ENCODE results near the gene TMEM164. TPM values are rescaled to one million over a fixed set of nuclear protein-coding genes. Genes with fewer than 3 reads are reported as not detected.

TMEM164 gene
- total and polyA plus RNA-seq, 2 of the 4 experiments (the other 2 are of a cell fraction): 6.3 to 7.1 TPM

DNA sequence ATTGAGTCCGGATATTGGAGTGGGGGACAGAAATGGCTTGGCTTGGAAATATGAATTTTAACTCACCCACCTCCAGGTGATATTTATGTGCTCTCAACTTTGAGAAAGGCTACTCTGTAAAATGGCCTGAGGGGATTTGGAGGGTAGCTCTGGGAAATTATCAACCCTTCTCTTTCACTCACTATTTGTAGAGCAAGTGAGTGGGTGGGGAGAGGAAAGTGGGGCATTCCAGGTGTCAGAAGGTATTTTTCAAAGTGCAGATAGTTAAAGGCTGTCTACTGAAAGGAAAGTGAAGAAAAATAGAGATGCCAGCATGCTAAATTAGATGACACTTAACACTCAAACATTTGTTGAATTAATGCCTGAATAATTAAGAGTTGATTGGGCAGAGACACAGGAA, 44.1 kb downstream of the TMEM164 start:
- peaks cover 2% of the 10 kb centered on the region for H3K27me3 ChIP-seq (ENCODE audit: control insufficient read depth, insufficient read depth, low read length)
- no peaks in the 10 kb centered on the region; the same call in 1 of the 2 replicates for H3K4me1 ChIP-seq (ENCODE audit: control insufficient read depth, insufficient read depth, low read length)
- H3K4me3 ChIP-seq (ENCODE audit: insufficient read depth, low read depth, low read length): no peak overlapping the region
- no peak overlapping the region for H3K18ac ChIP-seq (ENCODE audit: low read depth, low read length)
- CTCF ChIA-PET: interaction anchor here (0.8 kb wide), 1 partner anchor 15 kb away, joined by 3 read pairs; no protein-coding TSS in a partner anchor
- H2BK20ac ChIP-seq (ENCODE audit: low read depth, low read length): no peak overlapping the region
- no peaks in the 10 kb centered on the region for H3K9me1 ChIP-seq (ENCODE audit: insufficient read depth, low read length)
- H4K20me1 ChIP-seq (ENCODE audit: insufficient read depth, low read length): no peaks in the 10 kb centered on the region
- no peak for DNase-seq
- BruUV-seq (replicated peaks): no TSS peak
- no peak overlapping the region for H2BK5ac ChIP-seq (ENCODE audit: low read depth, low read length, poor library complexity, severe bottlenecking)
- H3K14ac ChIP-seq (replicated peaks; ENCODE audit: low read depth, low read length): no peak overlapping the region
- H3K56ac ChIP-seq (ENCODE audit: extremely low read depth, insufficient read depth, low read length): no peak overlapping the region
- no peak overlapping the region for H2AFZ ChIP-seq (replicated peaks; ENCODE audit: low read length, poor library complexity)
- no peak overlapping the region for H4K91ac ChIP-seq (ENCODE audit: insufficient read depth, low read depth, low read length)
- H3K79me1 ChIP-seq (ENCODE audit: low read depth in 1 of 2, low read length in 2 of 2): no peaks in the 10 kb centered on the region
- H3K9me3 ChIP-seq (ENCODE audit: control insufficient read depth, insufficient read depth, low read length): no peaks in the 10 kb centered on the region
- POLR2A ChIA-PET (ENCODE audit: unreplicated experiment): no interaction called here
- intact Hi-C loops (cut with micrococcal nuclease) (no loop called here), dilution Hi-C loops (cut with HindIII; ENCODE audit: low sequenced_read_pairs, unreplicated experiment) (no loop called here), in situ Hi-C loops (cut with MboI; ENCODE audit: low sequenced_read_pairs) (no loop called here)
- TF ChIP-seq POLR2A (IDR thresholded peaks at IDR 0.05; ENCODE audit: low read depth, low read length) (no peak), CEBPB (IDR thresholded peaks at IDR 0.05; ENCODE audit: low read depth, low read length) (no peak), MXI1 (IDR thresholded peaks at IDR 0.05; ENCODE audit: borderline replicate concordance, low read depth, low read length) (no peak), RFX5 (IDR thresholded peaks at IDR 0.05; ENCODE audit: low read depth, low read length) (no peak), MAFK (IDR thresholded peaks at IDR 0.05; ENCODE audit: low read depth, low read length) (no peak), SMC3 (IDR thresholded peaks at IDR 0.05; ENCODE audit: low read depth, low read length) (no peak), NFE2L2 (IDR thresholded peaks at IDR 0.05; ENCODE audit: low read depth, low read length) (no peak), CHD1 (IDR thresholded peaks at IDR 0.05; ENCODE audit: low read depth, low read length) (no peak), RCOR1 (IDR thresholded peaks at IDR 0.05; ENCODE audit: insufficient replicate concordance, low read length) (no peak), FOS (IDR thresholded peaks at IDR 0.05; ENCODE audit: low read depth, low read length) (no peak), MAZ (IDR thresholded peaks at IDR 0.05; ENCODE audit: borderline replicate concordance, low read depth, low read length) (no peak), RAD21 (IDR thresholded peaks at IDR 0.05; ENCODE audit: low read length) (no peak)
- TF ChIP-seq, protein P1, sequence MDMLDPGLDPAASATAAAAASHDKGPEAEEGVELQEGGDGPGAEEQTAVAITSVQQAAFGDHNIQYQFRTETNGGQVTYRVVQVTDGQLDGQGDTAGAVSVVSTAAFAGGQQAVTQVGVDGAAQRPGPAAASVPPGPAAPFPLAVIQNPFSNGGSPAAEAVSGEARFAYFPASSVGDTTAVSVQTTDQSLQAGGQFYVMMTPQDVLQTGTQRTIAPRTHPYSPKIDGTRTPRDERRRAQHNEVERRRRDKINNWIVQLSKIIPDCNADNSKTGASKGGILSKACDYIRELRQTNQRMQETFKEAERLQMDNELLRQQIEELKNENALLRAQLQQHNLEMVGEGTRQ (IDR thresholded peaks at IDR 0.05; ENCODE audit: low read depth, low read length): no peak
- TF ChIP-seq, protein P2, sequence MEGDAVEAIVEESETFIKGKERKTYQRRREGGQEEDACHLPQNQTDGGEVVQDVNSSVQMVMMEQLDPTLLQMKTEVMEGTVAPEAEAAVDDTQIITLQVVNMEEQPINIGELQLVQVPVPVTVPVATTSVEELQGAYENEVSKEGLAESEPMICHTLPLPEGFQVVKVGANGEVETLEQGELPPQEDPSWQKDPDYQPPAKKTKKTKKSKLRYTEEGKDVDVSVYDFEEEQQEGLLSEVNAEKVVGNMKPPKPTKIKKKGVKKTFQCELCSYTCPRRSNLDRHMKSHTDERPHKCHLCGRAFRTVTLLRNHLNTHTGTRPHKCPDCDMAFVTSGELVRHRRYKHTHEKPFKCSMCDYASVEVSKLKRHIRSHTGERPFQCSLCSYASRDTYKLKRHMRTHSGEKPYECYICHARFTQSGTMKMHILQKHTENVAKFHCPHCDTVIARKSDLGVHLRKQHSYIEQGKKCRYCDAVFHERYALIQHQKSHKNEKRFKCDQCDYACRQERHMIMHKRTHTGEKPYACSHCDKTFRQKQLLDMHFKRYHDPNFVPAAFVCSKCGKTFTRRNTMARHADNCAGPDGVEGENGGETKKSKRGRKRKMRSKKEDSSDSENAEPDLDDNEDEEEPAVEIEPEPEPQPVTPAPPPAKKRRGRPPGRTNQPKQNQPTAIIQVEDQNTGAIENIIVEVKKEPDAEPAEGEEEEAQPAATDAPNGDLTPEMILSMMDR (conservative IDR thresholded peaks at IDR 0.05; ENCODE audit: low read depth, low read length): no peak
- no peak overlapping the region for H3K4me2 ChIP-seq (ENCODE audit: low read depth, low read length)
- H2BK15ac ChIP-seq (ENCODE audit: low read depth, low read length): no peak overlapping the region
- no CpG with 5 or more reads among the region's 1 CpG for WGBS, 2 experiments (ENCODE audit: extremely low coverage in 2 of 2, insufficient read length in 1 of 2)
- no peak overlapping the region for H3K27ac ChIP-seq (ENCODE audit: insufficient read depth, low read length)
- H2BK120ac ChIP-seq (ENCODE audit: low read depth, low read length): no peak overlapping the region
- H3K9ac ChIP-seq (ENCODE audit: low read depth, low read length): no peak overlapping the region
- H2AK5ac ChIP-seq (ENCODE audit: low read depth, low read length): no peak overlapping the region
- H3K4ac ChIP-seq (ENCODE audit: low read depth, low read length): no peak overlapping the region
- no peak for ATAC-seq (ENCODE audit: low read depth)
- no peak overlapping the region for H2AK9ac ChIP-seq (replicated peaks; ENCODE audit: low read depth, low read length, poor library complexity)
- H3K23ac ChIP-seq (ENCODE audit: low read depth, low read length): no peak overlapping the region
- H3K36me3 ChIP-seq (ENCODE audit: control insufficient read depth, insufficient read depth, low read length): no peaks in the 10 kb centered on the region
- H4K5ac ChIP-seq (ENCODE audit: low read depth, low read length): no peak overlapping the region
- no peak overlapping the region for H4K8ac ChIP-seq (ENCODE audit: low read depth in 2 of 2, low read length in 2 of 2)

Data from IMR-90 (cell line).